NK-92 (cell line): Measurements from ENCODE around the gene STPG1.
"Not testable (repeated sequence)": the region's sequence is repeated elsewhere in the genome, so short reads cannot be mapped to it uniquely, and the experiment has no call there.

ENCODE experiments used
- DNase-seq: peaks from one replicate; lab custom pipeline; 2025; ENCODE audit not compliant: unreplicated experiment; lab: John Stamatoyannopoulos, UW

The STPG1 gene, protein sequence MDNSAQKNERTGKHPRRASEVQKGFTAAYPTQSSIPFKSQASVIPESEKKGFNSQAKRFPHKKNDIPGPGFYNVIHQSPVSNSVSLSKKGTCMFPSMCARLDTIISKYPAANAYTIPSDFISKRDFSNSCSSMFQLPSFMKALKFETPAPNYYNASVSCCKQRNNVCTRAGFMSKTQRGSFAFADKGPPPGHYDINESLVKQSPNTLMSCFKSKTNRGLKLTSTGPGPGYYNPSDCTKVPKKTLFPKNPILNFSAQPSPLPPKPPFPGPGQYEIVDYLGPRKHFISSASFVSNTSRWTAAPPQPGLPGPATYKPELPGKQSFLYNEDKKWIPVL

DNA sequence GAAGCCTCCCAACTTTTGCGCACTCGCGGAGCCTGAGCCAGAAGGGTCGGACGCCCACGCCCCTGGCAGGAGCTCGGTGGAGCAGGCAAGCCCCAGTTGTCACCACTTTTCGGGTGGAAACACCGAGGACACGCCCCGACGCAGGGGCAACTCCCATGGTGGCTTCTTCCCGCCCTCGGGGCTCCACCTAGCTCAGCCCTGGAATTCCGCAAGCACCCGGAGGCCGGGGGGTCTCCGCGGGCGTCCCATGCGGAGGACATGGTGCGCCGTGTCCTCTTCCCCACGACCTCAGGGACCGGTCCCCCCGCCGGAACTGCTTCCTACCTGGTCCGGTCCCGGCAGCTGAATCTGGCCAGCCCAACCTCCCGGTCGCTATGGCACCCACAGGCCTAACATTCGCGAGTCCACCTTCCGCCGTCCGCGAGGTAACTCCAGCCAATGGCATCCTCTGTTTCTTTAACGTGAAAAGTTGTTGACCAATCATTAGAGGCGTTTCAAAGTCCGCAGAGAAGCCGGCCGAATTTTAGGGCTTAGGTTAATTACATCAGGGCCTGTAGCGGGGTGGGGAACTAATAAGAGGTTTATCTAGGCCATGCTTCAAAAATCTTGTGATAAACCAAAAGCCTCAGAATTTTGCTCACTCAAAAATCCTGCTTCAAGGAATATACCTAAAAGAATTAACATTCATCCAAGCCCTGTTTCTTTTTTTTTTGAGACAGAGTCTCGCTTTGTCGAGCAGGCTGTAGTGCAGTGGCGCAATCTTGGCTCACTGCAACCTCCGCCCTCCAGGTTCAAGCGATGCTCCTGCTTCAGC, at the start of gene STPG1:
TSS of gene STPG1 (minus strand) at position 433 of the 814 bp plus-strand sequence. CDS start 12,394 bp downstream, outside the sequence.
- no peak for DNase-seq

DNA sequence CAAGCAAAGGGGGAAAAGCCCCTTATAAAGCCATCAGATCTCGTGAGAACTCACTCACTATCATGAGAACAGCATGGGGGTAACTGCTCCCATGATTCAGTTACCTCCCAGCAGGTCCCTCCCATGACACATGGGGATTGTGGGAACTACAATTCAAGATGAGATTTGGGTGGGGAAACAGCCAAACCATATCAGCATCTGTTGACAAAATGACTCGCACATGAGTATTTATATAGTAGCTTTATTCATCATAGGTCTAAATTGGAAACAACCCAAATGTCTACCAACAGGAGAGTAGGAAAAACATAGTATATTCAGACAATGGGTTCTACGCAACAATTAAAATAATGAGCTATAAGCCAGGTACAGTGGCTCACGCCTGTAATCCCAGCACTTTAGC, 48.5 kb upstream of the STPG1 start:
- not testable (repeated sequence) for DNase-seq

DNA sequence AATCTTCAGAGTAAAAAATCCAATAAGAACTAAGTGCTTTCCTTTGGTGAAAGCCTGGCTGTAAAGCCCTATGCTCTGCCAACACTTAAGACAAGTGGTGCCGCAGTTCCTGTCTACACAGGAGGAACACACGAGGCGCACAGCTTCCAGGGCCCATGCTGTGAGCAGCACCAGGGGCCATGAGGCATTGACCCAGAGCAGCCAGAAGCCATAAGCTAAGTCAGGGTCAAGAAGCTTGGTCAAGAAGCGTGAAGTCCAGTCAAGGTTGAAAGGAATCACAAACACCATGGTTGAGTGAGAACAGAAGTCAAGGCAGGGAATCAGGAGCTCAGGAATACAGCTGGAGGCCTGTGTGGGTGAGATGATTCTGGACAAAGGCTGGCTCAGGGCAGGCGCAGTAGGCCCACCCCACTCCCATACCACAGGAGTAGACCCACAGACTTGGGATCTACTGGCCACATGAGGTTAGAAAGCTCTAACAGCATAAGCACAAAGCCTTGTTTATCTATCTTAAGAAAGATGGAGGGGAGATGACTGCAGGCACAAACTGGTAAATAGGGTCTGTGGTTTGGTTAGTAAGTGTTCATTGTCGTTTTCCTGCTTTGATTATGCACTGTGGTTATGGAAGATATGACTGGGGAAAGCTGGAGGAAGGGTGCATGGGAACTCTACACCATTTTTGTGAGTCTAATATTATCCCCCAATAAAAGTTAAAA, 46.1 kb upstream of the STPG1 start:
- DNase-seq, result no peak

DNA sequence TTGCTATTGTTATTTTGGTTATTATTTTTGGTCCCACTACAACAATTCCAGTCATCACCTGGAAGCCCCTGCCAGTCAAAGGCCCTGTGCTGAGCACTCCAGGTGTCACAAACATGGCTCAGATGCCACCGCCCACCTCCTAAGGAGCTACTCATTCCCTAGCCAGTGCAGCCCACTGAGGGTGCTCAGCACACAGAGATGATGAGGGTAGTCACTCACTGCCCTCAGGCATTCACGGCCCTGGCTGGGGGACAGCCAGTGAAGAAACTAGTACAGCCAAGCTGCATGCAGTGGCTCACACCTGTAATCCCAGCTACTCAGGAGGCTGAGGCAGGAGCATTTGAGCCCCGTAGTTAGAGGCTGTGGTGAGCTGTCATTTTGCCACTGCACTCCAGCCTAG, 44.3 kb upstream of the STPG1 start:
- no peak for DNase-seq

DNA sequence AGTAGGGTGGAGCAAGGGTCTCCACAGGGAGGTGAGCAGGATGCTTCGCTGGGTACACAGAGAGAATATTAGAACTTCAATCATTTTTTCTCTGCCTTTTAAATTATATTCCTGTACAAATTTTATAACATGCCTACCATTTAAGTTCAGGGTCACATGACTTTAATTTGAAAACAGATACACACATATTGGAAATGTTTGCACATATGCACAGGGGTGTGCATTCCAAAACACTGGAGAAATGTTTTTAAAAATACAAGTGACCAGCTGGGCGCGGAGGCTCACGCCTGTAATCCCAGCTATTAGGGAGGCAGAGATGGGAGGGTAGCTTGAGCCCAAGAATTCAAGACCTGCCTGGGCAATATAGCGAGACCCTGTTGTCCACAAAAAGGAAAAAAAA, 41.7 kb upstream of the STPG1 start:
- DNase-seq, result no peak

DNA sequence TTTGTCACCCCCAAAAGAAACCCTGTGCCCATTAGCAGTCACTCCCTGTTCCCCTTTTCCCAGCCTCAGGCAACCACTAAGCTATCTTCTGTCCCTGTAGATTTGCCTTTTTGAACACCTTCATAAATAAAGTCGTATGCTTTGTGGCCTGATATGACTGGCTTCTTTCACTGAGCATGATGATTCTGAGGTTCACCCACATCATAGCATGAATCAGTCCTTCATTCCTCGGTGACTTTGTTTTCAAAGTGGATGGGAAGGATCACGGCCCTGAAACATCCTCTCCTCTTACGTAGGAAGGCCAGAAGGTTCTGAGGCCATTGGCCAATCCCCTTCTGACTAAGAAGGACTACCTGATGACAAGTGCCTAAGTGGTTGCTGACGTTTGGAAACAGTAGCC, 41.1 kb upstream of the STPG1 start:
- no peak for DNase-seq

DNA sequence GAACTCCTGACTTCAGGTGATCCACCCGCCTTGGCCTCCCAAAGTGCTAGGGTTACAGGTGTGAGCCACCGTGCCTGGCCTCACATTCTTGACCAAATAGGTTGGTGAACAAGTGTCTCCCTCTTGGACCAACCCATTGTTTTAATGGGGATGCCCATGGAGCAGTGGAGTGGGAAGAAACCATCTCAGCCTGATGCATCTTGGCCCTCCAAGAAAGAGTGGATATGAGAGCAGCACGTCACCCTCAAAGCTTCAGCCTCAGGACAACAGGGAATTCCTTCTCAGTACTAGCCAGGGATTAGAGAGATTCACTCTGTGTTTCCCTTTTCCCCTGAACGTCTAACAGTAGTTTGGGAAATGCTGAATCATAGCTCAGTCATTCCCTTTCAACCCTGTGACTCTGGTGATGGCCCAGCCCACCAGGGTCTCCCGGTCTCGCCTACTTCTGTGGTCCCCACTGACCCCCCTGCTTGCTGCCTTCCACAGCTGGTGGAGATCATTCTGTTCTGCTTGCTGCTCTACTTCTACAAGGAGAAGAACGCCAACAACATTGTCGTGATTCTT, 39.4 kb upstream of the STPG1 start:
- no peak for DNase-seq

DNA sequence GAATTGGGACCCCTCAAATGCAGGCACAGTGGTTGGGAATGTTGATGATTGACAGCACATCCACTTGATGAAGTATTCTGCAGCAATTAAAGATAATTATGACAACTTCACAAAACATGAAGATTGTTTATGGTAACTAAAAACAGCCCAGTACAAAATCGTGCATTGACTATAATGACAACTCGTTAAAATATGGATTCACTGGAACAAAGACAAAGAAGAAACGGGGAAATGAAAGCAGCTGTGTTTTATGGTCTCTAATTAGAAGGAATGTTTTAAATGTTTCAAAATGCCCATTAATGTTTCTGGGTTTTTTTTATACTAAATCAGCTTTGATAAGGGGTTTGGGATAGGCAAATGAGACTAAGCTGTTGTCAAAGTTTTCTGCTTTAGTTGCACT, 38.2 kb upstream of the STPG1 start:
- DNase-seq, result no peak

DNA sequence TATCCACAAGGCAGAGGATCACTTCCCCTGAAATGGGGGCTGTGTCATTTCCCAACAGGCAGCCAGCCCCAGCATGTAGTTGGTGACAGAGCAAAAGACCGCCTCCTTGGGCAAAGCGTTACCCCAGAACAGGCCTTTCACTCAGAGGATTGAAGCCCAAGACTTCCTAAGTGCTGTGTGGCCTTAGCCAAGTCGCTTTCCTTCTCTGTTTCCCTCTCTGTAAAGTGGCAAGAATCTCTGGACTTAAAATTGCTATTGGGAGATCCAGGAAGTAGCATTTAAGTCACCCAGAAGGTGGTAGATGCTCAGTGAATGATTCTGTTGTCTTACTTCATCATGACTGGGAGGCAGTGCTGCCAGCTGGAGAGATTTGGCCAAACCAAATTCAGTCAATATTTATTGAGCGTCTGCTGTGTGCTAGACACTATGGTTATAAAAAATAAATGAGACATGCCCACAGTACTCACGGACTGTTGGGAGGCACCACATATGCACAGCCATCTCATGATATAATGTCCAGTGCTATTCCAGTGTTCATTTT, 37.3 kb upstream of the STPG1 start:
- no peak for DNase-seq

DNA sequence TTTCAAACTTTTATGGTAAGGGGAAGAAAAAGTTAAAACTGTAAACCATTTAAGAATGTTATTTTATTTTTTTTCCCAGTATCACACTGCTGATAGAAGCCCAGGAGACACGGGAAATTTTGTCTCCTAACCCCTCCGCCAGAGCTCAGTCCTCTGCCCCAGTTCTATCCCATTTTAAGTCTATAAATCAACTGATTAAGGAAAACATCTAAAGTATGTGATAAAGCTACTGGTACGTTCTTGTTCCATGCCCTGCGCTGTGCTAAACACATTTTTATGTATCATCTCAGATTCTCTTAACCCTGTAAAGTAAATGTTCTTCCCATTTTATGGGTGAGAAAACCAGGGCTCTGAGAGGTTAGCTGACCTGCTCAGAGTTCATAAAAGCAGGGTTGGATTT, 36.7 kb upstream of the STPG1 start:
- DNase-seq, result no peak

DNA sequence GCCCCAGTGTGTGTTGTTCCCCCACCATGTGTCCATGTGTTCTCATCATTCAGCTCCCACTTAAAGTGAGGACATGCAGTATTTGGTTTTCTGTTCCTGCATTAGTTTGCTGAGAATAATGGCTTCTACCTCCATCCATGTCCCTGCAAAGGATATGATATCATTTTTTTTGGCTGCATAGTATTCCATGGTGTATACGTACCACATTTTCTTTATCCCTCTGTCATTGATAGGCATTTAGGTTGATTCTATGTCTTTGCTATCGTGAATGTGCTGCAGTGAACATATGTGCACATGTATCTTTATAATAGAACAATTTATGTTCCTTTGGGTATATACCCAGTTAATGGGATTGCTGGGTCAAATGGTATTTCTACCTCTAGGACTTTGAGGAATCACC, 32.9 kb upstream of the STPG1 start:
- DNase-seq, result not testable (repeated sequence)

DNA sequence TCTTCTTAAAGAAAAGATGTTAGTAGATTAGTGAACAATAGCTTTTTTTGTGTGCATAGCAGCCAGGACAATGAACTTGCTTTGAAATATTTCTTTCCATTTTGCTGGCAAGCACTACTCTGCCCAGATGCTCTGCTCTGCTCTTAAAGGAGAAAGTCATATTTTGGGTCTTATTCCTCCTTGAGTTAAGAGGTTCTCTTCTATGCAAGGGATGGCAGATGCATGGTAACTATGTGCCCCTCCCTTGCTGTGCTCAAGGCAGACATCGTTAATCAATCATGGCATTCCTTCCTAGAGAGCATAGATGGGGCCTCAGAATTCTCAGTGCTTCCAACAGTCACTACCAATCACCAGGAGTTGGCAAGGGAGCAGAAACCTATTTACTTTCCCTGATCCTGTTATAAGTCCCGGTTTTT, 29.7 kb upstream of the STPG1 start:
- no peak for DNase-seq

DNA sequence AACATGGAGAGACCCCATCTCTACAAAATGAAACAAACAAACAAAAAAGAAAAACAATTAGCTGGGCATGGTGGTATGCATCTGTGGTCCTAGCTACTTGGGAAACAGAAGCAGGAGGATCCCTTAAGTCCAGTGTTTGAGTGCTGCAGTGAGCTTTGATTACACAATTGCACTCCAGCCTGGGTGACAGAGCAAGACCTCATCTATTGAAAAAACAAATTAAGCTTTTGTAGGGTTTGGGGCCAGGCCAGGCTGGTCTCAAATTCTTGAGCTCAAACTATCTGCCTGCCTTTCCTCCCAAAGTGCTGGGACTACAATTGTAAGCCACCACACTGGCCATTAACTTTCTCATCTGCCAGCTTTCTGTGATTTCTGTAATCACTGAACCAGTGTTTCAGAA, 29.2 kb upstream of the STPG1 start:
- no peak for DNase-seq

DNA sequence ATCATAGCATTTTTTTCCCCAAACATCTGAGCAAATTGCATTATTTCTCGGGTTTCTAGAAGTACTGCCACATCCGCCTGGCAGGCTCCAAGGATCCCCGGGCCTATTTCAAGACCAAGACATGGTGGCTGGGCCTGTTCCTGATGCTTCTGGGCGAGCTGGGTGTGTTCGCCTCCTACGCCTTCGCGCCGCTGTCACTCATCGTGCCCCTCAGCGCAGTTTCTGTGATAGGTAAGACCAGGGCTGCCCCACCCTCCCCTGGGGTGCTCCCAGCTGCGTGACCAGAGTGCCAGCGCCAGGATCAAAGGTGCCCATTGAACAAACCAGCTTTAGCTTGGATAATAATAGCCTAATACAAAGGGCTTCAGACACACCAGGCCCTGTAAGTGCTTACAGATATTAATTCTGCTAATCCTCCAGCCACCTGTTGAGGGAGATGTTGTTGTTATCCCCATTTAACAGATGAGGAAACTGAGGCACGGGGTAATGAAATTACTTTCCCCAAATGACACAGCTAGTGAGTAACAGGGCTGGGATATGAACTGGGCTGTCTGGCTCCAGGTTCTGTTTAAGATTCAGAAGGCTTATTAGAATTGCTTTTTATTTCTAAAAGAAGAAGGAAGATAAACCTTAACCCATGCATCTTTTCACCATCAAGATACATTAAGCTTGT, 28.6 kb upstream of the STPG1 start:
- DNase-seq, result no peak

DNA sequence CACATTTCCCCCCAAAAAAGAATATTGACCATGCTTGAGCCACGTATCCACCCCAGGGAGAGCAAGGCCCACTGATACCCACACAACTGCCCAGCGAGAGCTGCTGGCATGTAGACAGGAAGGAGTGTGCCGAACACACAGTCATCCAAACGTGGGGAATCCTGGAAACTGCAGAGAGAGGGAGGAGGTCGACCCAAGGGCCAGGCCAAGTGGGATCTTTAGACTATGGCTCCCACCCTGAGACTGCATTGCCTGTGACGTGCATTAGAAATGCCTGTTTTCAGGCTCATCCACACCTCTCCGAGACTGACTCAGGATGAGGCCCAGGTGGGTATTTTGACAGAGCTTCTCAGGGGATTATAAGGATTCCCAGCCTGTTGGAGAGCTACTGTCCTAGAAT, 27.9 kb upstream of the STPG1 start:
- no peak for DNase-seq

DNA sequence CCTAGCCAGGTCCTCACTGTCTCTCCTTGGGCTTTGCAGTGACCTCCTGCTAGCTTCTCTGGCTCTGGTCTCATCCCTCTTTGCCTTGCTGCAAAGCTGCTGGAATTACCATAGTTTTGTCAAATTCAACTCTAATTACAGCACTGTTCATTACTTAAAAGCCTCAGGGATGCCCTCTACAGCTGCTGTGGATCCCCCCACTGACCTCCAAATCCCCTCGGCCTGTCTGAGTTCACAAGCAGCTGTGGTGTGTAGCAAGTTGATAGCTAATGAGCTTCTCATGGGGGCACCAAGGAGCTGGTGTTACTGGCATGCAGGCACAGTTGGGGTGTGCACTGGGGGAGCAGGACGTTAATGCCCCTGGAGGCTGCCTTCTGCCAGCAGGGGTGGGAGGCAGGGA, 26.9 kb upstream of the STPG1 start:
- no peak for DNase-seq

DNA sequence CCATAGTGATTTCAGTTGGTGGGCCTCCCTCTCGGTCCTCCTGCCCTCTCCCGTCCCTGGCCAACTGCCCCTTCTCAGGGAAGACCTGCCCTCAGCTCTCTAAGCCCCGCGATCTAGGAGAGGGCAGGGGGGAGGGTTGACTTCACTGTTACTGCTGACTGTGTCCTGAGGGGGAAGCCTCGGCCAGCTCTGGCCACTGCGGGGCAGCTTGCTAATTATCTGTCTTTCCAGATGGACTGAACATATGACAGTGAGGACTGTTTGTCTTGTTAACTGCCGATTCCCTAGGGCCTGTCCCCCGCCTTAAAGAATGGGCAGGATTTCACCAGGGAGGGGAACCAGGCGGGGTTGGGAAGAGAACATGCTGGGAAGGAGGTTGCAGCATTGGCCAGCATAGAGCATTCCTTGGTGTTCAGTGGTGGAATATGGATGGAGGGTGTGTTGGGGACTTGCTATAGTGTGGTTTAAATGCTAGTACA, 24.9 kb upstream of the STPG1 start:
- DNase-seq, result no peak

DNA sequence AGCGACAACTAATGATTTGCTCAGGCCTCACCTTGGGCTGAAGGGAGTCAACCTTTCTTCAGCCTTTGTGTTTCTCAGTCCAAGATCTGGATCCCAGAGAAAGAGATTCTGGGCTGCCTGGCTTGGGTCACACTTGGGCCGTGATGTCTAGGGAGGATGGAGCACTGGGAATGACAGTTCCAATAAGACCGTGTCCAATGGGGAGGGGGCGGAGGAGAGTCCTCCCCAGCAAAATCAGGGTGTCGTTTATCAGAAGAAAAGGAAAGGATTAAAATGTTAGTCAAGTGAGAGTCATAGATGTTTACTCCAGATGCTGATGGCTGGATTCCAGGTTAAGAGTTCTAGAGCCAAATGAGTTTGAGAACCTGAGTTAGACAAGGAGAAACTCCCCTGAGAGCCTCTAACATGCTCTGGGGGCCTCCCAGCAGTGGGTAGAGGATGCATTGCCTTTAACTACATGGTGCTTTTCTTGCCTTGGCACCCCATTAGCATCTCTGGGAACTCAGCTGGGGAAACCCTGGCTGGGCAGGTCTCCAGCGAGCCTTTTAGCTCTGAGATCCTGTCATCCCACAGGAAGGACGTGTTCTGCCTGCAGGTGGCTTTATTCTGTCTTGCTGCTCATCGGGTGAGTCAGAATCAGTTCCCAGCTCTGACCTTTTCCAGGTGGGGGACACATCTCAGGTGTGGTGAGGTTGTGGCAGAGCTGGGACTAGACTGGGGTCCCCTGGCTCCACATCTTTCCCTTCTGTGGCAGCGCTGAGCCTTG, 24.2 kb upstream of the STPG1 start:
- DNase-seq, result no peak

DNA sequence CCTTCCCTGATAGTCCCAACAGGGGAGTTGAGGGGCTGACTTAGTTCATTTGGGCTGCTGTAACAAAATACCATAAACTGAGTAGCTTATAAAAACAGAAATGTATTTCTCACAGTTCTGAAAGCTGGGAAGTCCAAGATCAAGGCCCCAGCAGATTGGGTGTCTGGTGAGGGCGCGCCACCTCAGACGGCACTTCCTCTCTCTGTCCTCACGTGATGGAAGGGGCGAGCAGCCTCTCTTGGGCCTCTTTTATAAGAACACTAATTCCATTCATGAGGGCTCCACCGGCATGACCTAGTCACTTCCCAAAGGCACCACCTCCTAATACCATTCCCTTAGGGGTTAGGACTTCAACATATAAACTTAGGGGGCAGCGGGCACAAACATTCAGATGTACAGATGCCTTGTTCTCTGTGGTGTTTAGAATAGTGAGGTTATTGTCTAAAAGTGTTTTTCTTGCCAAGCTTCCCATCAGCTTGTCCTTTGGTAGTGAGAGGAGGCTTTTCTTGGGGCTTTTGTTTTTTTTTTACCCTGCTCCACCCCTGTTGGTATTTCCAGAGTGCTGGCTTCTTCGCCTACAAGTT, 22.3 kb upstream of the STPG1 start:
- DNase-seq, result no peak

DNA sequence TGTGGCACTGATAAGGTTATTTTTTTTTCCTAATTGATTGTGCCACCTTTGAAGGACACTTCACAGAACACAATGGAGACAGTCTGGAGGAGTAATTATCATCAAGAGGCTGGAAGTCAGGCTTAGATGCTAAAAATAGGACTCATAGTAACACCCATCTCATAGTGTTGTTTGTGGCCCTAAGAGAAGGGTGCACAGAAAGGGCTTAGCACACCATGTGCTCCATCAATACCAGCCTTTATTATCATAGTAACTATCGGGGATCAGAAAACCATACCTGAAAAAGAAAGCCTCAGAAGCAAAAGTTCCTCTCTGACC, 13.9 kb upstream of the STPG1 start:
- no peak for DNase-seq
